WI38 (cell line): Measurements from ENCODE around the gene MET.

ENCODE experiments used
- H3K4me3 ChIP-seq: 2 replicates; pipeline ENCODE4 v1.5.1; 2011; ENCODE audit warnings: low read depth, mild to moderate bottlenecking, control low read depth, low read length
- CTCF ChIP-seq: IDR thresholded peaks from 2 replicates; pipeline ENCODE4 v1.5.1; 2012; ENCODE audit warnings: low read depth, mild to moderate bottlenecking, control low read depth, low read length

MET gene

DNA sequence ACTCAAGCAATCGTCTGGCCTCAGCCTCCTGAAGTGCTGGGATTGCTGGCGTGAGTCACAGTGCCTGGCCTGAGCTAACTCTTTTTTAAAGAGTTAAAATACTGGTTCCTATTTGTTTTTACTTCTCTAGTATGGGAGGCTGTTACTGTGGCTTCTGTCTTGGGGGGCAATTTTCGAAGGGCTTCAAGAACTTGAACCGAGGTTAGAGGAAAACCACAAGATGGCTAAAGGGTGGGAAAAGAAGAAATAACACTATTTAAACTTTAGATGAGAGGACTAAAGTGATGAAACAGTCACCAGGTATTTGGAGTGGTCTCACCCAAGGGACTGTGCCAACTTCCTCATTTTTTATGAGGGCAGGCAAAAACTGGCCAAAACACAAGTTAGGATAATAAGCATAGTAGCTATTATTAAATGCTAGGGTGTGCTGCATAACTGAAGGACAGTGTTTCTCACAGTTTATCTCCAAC, 17.8 kb downstream of the MET start:
- H3K4me3 ChIP-seq: no peak overlapping the region
- no peak for TF ChIP-seq CTCF

DNA sequence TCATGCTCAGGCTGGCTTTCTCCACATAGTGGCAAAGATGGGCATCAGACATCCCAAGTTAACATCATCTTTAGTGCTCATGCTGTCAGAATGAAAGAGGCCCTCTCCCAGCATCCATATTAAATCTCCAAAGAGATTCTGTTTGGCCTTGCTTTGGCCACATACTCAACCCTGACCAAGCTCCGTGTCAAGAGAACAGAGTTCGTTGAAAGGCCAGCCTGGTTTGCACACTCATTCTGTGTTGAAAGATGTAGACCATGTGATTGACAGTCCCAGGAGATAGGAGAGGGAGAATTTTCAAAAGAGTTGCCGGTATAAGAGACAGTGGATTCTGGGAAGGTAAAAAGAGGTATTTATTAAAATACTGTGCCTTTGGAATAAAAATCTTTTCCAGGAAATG, 19.7 kb downstream of the MET start:
- TF ChIP-seq CTCF: no peak
- no peak overlapping the region for H3K4me3 ChIP-seq

- no peak overlapping the region for H3K4me3 ChIP-seq
- TF ChIP-seq CTCF: no peak
Measured at GRCh38 chr7:116692401-116693308, 20.7 kb downstream of the MET start.

DNA sequence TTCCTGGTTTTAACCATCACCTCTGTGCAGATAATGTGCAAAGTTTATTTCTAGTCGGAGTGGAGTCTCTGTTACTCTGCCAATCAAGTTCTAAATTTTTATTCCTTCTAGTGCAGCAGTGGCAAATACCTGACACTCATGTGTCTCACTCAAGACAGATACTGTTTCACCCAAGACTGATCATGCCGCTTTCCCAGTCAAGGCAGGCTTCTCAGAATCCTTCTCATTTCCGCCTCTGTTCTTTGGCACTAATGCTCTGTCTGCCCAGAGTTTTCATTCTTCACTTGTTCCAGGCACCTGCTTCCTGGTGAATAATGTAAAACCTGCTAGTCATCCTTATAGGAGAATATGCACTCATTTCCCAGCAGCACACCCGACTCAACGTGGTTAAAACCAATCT, 24.7 kb downstream of the MET start:
- no peak for TF ChIP-seq CTCF
- no peak overlapping the region for H3K4me3 ChIP-seq

DNA sequence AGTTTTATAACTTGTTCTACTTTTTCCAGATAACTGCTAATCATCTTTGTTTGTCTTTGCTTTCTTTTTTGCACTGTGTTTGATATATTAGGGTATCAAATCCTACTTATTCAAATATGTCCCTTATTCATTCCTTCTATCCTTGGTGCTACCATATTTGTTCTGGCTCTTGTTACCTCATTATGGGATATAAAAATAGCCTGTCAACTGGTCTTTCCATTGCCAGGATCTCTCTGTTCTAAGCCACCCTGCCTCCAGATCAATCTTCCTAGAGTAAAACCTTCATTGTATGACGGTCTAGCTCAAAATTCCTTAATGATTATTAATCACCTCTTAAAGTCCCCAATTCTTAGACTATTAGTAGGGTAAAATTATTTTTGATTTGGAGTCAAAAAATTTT, 25.2 kb downstream of the MET start:
- no peak overlapping the region for H3K4me3 ChIP-seq
- no peak for TF ChIP-seq CTCF

DNA sequence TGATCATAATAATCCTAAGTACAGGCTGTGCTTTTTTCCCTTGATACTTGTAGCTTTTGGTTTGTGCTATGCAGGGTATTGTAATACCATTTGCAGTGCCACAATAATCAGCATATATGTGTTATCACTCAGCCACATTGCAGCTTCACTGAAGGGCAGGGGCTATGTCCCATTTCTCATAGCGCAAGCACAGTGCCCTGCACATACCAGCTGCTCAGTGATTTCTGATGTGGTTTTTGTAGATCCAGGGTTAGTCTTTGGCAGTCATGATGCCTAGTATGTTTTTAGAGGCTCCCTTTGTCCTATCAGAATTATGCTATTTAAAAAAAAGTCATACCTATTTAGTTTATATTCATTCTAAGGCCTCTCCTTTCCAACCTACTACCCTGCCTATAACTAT, 25.8 kb downstream of the MET start:
- TF ChIP-seq CTCF: no peak
- no peak overlapping the region for H3K4me3 ChIP-seq

GRCh38 chr7:116698396-116698795, 26.4 kb downstream of the MET start:
- no peak overlapping the region for H3K4me3 ChIP-seq
- TF ChIP-seq CTCF: no peak
